ENCODE measurements around the gene IFNAR2.

DNA sequence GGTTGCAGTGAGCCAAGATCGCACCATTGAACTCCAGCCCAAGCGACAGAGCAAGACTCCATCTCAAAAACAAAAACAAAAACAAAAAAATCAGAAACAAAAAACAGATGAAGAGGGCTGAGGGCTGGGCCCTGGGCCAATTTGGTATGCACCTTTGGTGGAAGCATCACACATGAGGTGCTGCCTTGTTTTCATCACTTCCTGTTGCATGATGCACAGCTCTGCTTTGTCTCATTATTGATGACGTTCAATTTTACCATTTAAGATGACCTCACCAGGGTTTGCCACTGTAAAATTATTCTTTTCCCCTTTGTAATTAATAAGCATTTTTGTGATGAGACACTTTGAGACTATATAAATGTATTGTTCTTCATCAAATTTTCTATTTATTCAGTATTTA lies 9.8 kb upstream of the IFNAR2 start:
- no peak for TF ChIP-seq SIN3A (IDR thresholded peaks at IDR 0.05; ENCODE audit: low read depth)
- TF ChIP-seq, protein P1, sequence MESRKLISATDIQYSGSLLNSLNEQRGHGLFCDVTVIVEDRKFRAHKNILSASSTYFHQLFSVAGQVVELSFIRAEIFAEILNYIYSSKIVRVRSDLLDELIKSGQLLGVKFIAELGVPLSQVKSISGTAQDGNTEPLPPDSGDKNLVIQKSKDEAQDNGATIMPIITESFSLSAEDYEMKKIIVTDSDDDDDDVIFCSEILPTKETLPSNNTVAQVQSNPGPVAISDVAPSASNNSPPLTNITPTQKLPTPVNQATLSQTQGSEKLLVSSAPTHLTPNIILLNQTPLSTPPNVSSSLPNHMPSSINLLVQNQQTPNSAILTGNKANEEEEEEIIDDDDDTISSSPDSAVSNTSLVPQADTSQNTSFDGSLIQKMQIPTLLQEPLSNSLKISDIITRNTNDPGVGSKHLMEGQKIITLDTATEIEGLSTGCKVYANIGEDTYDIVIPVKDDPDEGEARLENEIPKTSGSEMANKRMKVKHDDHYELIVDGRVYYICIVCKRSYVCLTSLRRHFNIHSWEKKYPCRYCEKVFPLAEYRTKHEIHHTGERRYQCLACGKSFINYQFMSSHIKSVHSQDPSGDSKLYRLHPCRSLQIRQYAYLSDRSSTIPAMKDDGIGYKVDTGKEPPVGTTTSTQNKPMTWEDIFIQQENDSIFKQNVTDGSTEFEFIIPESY (IDR thresholded peaks at IDR 0.05; ENCODE audit: extremely low read depth, insufficient replicate concordance, low read length): no peak
- TF ChIP-seq, protein P2, sequence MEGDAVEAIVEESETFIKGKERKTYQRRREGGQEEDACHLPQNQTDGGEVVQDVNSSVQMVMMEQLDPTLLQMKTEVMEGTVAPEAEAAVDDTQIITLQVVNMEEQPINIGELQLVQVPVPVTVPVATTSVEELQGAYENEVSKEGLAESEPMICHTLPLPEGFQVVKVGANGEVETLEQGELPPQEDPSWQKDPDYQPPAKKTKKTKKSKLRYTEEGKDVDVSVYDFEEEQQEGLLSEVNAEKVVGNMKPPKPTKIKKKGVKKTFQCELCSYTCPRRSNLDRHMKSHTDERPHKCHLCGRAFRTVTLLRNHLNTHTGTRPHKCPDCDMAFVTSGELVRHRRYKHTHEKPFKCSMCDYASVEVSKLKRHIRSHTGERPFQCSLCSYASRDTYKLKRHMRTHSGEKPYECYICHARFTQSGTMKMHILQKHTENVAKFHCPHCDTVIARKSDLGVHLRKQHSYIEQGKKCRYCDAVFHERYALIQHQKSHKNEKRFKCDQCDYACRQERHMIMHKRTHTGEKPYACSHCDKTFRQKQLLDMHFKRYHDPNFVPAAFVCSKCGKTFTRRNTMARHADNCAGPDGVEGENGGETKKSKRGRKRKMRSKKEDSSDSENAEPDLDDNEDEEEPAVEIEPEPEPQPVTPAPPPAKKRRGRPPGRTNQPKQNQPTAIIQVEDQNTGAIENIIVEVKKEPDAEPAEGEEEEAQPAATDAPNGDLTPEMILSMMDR (IDR thresholded peaks at IDR 0.05 in 2 of 3, conservative IDR thresholded peaks at IDR 0.05 in 1 of 3; ENCODE audit: borderline replicate concordance in 1 of 3, insufficient read depth in 1 of 3, low read depth in 2 of 3, low read length in 2 of 3): no peak
- TF ChIP-seq, protein P3, sequence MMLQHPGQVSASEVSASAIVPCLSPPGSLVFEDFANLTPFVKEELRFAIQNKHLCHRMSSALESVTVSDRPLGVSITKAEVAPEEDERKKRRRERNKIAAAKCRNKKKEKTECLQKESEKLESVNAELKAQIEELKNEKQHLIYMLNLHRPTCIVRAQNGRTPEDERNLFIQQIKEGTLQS (IDR thresholded peaks at IDR 0.05): no peak
